Psoas muscle (tissue), 7 donors: ENCODE results near the gene CLEC7A. TPM values are rescaled to one million over a fixed set of nuclear protein-coding genes. Genes with fewer than 3 reads are reported as not detected.

Experiments
- polyA plus RNA-seq, 3 donors: library from polyadenylated mRNA; stranded (reverse); fragments of 200-250 nt; gene quantifications; one replicate each; pipeline ENCODE4 v1.2.3, GENCODE V29; 2013
- total RNA-seq, 4 donors: library from RNA; stranded (reverse); fragmentation: NEBNext Ultra II Directional in 2 of 4; extraction: Animal tissue kit (Norgen Biotek cat#: 25700) in 2 of 4; gene quantifications; one replicate each; pipeline versions ENCODE4 v1.2.1 to v1.2.4, GENCODE V29; 2021 to 2023
- donor health status: healthy with polysubstance abuse.
- donor health status: DM: no; HTN: no; CAD: no; lungs with moderate emphysema.
- donor health status: Bipolar disorder and iron deficiency.
- donor health status: healthy.
- donor health status: DM: no; HTN: no; CAD: no.
- donor health status: DM: no; HTN: no; CAD: no.
- donor health status: DM: yes; HTN: yes; CAD: no.

The CLEC7A gene
- total and polyA plus RNA-seq, 7 donors, result 0.27 to 3.0 (median 1.1) TPM

Other genes starting within 250 kb of the CLEC7A start
- gene KLRF2, start 248.7 kb downstream of the CLEC7A start, total RNA-seq, result not detected
- gene KLRF2, start 248.7 kb downstream of the CLEC7A start, polyA plus RNA-seq, result not detected
- not detected for gene CLEC2A, start 197.8 kb downstream of the CLEC7A start, total RNA-seq
- not detected for gene CLEC2A, start 197.8 kb downstream of the CLEC7A start, polyA plus RNA-seq
- gene CLEC12A, start 158.8 kb downstream of the CLEC7A start, total RNA-seq, result under 1 TPM; 0.52 to 0.90 (median 0.64) TPM
- under 1 TPM; 0.06 to 0.96 (median 0.49) TPM for gene CLEC12A, start 158.8 kb downstream of the CLEC7A start, polyA plus RNA-seq
- gene CLEC1B, start 131.1 kb downstream of the CLEC7A start, total RNA-seq, result not detected
- gene CLEC1B, start 131.1 kb downstream of the CLEC7A start, polyA plus RNA-seq, result not detected
- under 1 TPM in 1 of 4 donors, not detected in 3; 0.15 TPM for gene CLEC12B, start 119.6 kb downstream of the CLEC7A start, total RNA-seq
- under 1 TPM in 1 of 3 donors, not detected in 2; 0.01 TPM for gene CLEC12B, start 119.6 kb downstream of the CLEC7A start, polyA plus RNA-seq
- gene CLEC9A, start 99.5 kb downstream of the CLEC7A start, total RNA-seq, result not detected
- gene CLEC9A, start 99.5 kb downstream of the CLEC7A start, polyA plus RNA-seq, result under 1 TPM in 1 of 3 donors, not detected in 2; 0.05 TPM
- 1 to 10 TPM; 1.5 to 3.8 (median 1.8) TPM for gene CLEC1A, start 31.2 kb downstream of the CLEC7A start, total RNA-seq
- gene CLEC1A, start 31.2 kb downstream of the CLEC7A start, polyA plus RNA-seq, result 1 to 10 TPM in 2 of 3 donors, under 1 TPM in 1; 0.96 to 2.4 (median 1.7) TPM
- gene OLR1, start 41.9 kb upstream of the CLEC7A start, total RNA-seq, result under 1 TPM in 2 of 4 donors, not detected in 2; 0.56 to 0.66 TPM
- gene OLR1, start 41.9 kb upstream of the CLEC7A start, polyA plus RNA-seq, result under 1 TPM in 2 of 3 donors, not detected in 1; 0.03 to 0.04 TPM
- gene TMEM52B, start 48.8 kb upstream of the CLEC7A start, total RNA-seq, result not detected
- not detected for gene TMEM52B, start 48.8 kb upstream of the CLEC7A start, polyA plus RNA-seq
- 100 to 1,000 TPM; 124 to 255 (median 218) TPM for gene GABARAPL1, start 82.7 kb upstream of the CLEC7A start, total RNA-seq
- 100 to 1,000 TPM in 2 of 3 donors, 10 to 100 TPM in 1; 36.1 to 268 (median 194) TPM for gene GABARAPL1, start 82.7 kb upstream of the CLEC7A start, polyA plus RNA-seq
- 1 to 10 TPM in 1 of 4 donors, under 1 TPM in 3; 0.17 to 1.1 (median 0.49) TPM for gene KLRD1, start 177.7 kb upstream of the CLEC7A start, total RNA-seq
- gene KLRD1, start 177.7 kb upstream of the CLEC7A start, polyA plus RNA-seq, result under 1 TPM; 0.03 to 0.30 (median 0.13) TPM